Measurements from ENCODE around the gene ZBED6. TPM values are rescaled to one million over a fixed set of nuclear protein-coding genes. Genes with fewer than 3 reads are reported as not detected.
A peak's percentile ranks its signal among the peaks of the same experiment; 100 is the strongest.

ZBED6 gene
- total RNA-seq, 6 experiments from 2014 or later: 25.9 to 35.2 (median 30.5) TPM

DNA sequence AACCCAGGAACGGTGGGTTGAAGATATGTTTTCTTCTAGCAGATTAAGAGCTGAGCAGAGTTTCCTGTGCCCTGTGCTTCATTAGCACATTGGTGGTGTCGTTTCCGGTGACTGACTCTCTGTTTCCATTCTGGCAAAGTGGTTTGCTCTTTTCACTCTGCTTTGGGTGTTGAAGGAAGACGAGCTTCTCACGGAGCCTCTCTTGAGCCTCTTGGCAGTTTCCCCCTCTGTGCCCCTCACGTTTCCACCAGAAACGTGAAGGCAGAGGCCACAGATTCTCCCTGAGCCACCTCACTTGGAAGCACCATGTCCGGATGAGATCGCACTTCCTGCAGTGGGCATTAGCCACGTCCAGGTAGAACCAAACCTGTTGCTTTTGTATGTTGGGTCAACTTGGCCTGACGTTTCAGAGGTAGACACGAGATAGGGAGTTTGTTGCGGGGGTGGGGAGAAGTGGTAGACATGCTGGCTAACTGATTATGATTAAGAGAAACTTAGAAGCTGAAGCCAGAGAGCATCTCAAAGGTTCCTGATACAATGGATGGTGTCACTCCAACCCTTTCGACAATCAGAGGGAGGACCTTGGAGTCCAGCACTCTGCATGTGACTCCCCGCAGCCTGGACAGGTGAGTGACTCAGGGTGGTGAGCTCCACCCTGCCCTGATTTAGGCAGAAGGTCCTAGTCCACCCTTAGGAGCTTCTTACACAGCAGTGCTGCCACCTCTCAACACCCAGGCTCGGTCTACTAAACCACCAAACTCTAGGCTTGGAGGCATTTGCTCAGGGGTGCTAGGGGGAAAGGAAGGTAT is 30.2 kb upstream of the ZBED6 start, which contains the start of gene LAX1:
LAX1 (plus strand) TSS at position 155 of the 809 bp plus-strand sequence; CDS start at position 538, 383 bp downstream.
- H3K4me1 Mint-ChIP-seq (ENCODE audit: low read depth): peaks cover 16% of the 10 kb centered on the region
- DNase-seq: no peak
- H3K36me3 Mint-ChIP-seq (ENCODE audit: low read depth): no peaks in the 10 kb centered on the region
- peaks cover 6% of the 10 kb centered on the region for H3K27me3 Mint-ChIP-seq (ENCODE audit: insufficient read depth)
- no peak within 1 kb of the TSS for H3K27ac Mint-ChIP-seq
- H3K4me3 Mint-ChIP-seq: no peak within 1 kb of the TSS
- no peak for TF ChIP-seq CTCF (IDR thresholded peaks at IDR 0.05)
- no peaks in the 10 kb centered on the region for H3K9me3 Mint-ChIP-seq

- no peak overlapping the region for H3K27ac Mint-ChIP-seq
- H3K4me1 Mint-ChIP-seq (ENCODE audit: low read depth): peaks cover 16% of the 10 kb centered on the region
- no peaks in the 10 kb centered on the region for H3K36me3 Mint-ChIP-seq (ENCODE audit: low read depth)
- TF ChIP-seq CTCF (IDR thresholded peaks at IDR 0.05): no peak
- H3K4me3 Mint-ChIP-seq: no peak overlapping the region
- H3K9me3 Mint-ChIP-seq: no peaks in the 10 kb centered on the region
- peaks cover 20% of the 10 kb centered on the region for H3K27me3 Mint-ChIP-seq (ENCODE audit: insufficient read depth)
- no peak for DNase-seq
Observed at GRCh38 chr1:203768256-203768655, 27.2 kb upstream of the ZBED6 start.

- no peak for TF ChIP-seq CTCF (IDR thresholded peaks at IDR 0.05)
- Mint-ChIP-seq H3K27ac (peak overlapping the region; percentile 21; the same call in 1 of the 2 replicates), H3K9me3 (no peaks in the 10 kb centered on the region), H3K4me1 (ENCODE audit: low read depth) (peaks cover 16% of the 10 kb centered on the region), H3K27me3 (ENCODE audit: insufficient read depth) (peaks cover 16% of the 10 kb centered on the region), H3K36me3 (ENCODE audit: low read depth) (no peaks in the 10 kb centered on the region), H3K4me3 (0 out of 2 replicates have a peak overlapping the region, but pooled peaks have one; percentile 23)
- DNase-seq: peak; percentile 76
Observed at GRCh38 chr1:203769505-203770343, 25.7 kb upstream of the ZBED6 start.

- no peak for TF ChIP-seq CTCF (IDR thresholded peaks at IDR 0.05)
- H3K4me3 Mint-ChIP-seq: no peak overlapping the region
- H3K36me3 Mint-ChIP-seq (ENCODE audit: low read depth): no peaks in the 10 kb centered on the region
- H3K27ac Mint-ChIP-seq: no peak overlapping the region
- no peaks in the 10 kb centered on the region for H3K9me3 Mint-ChIP-seq
- peaks cover 18% of the 10 kb centered on the region for H3K27me3 Mint-ChIP-seq (ENCODE audit: insufficient read depth)
- no peak for DNase-seq
- peaks cover 16% of the 10 kb centered on the region for H3K4me1 Mint-ChIP-seq (ENCODE audit: low read depth)
Observed at GRCh38 chr1:203771901-203772301, 23.5 kb upstream of the ZBED6 start.

DNA sequence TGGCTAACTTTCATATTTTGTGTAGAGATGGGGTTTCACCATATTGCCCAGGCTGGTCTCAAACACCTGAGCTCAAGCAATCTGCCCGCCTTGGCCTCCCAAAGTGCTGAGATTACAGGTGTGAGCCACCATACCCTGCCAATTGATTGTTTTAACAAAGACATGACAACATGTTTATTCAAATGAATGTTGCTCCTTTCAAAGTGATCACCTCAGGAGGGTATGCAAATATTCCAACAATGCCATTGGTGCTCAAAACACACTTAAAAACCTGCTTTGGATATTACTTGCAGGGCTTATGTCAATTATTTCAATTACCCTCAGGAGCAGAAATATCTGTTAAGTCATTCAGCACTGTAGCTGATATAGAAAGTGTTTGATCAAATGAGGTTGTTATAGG is 22.6 kb upstream of the ZBED6 start:
- peaks cover 18% of the 10 kb centered on the region for H3K27me3 Mint-ChIP-seq (ENCODE audit: insufficient read depth)
- no peak overlapping the region for H3K4me3 Mint-ChIP-seq
- H3K4me1 Mint-ChIP-seq (ENCODE audit: low read depth): peaks cover 16% of the 10 kb centered on the region
- TF ChIP-seq CTCF (IDR thresholded peaks at IDR 0.05): no peak
- no peak overlapping the region for H3K27ac Mint-ChIP-seq
- no peak for DNase-seq
- no peaks in the 10 kb centered on the region for H3K36me3 Mint-ChIP-seq (ENCODE audit: low read depth)
- no peaks in the 10 kb centered on the region for H3K9me3 Mint-ChIP-seq
